ENCODE measurements around the gene PRIMA1. TPM values are rescaled to one million over a fixed set of nuclear protein-coding genes. Genes with fewer than 3 reads are reported as not detected.

PRIMA1 gene
- total RNA-seq, 1 experiment from 2014 or later: 2.3 TPM

GRCh38 chr14:93747560-93747959, 40.7 kb downstream of the PRIMA1 start:
- no peak for TF ChIP-seq CTCF (conservative IDR thresholded peaks at IDR 0.05)
- no peaks in the 10 kb centered on the region for H3K79me2 ChIP-seq (ENCODE audit: insufficient read depth, low read length)
- no peak overlapping the region for H3K14ac ChIP-seq (ENCODE audit: insufficient read depth, low read length)
- no peak for DNase-seq
- no peaks in the 10 kb centered on the region for H3K79me1 ChIP-seq (ENCODE audit: insufficient read depth, low read depth, low read length, poor library complexity, severe bottlenecking)
- H3K23me2 ChIP-seq (ENCODE audit: insufficient read length, low read depth, low read length, poor library complexity, severe bottlenecking): no peaks in the 10 kb centered on the region
- Mint-ChIP-seq H3K4me1 (peaks cover 18 to 19% of the 10 kb centered on the region in 2 experiments), H3K36me3 (ENCODE audit: insufficient read depth in 1 of 3, low read depth in 3 of 3) (no peaks in the 10 kb centered on the region; a peak in 1 of 7 replicates), H3K27ac (peak overlapping the region in 1 of 3 experiments; percentile 0; a peak in 2 of 7 replicates), H3K27me3 (ENCODE audit: low read depth) (no peaks in the 10 kb centered on the region; the same call in 1 of the 2 replicates), H3K9me3 (no peaks in the 10 kb centered on the region), H3K4me3 (no peak overlapping the region)
- no peaks in the 10 kb centered on the region for H4K20me1 ChIP-seq (ENCODE audit: control insufficient read depth, insufficient read depth, insufficient read length)
- H3K9me3 ChIP-seq (ENCODE audit: control insufficient read depth, low read depth, low read length): no peaks in the 10 kb centered on the region
- no peak overlapping the region for H2AFZ ChIP-seq (ENCODE audit: low read length)
- 100% methylated on average over 1 of the region's 1 CpG for WGBS (ENCODE audit: extremely low coverage, insufficient read length, low lambda C conversion rate)
- no peak overlapping the region for H3K4ac ChIP-seq (ENCODE audit: low read depth, low read length)
- no peak overlapping the region for H3K18ac ChIP-seq (ENCODE audit: insufficient read length, low read depth, low read length)
- no peak overlapping the region for H2BK20ac ChIP-seq (ENCODE audit: low read depth, low read length, poor library complexity, severe bottlenecking)
- no peak overlapping the region for H3K27ac ChIP-seq (ENCODE audit: insufficient read length, low read depth, low read length)
- no peaks in the 10 kb centered on the region for H3K4me1 ChIP-seq (ENCODE audit: insufficient read depth, low read length)
- no peak overlapping the region for H3K56ac ChIP-seq (ENCODE audit: insufficient read length, low read depth, low read length)
- H4K5ac ChIP-seq (ENCODE audit: insufficient read length, low read depth, low read length): no peak overlapping the region
- H2BK12ac ChIP-seq (ENCODE audit: insufficient read length, low read depth, low read length): no peak overlapping the region
- H2AK5ac ChIP-seq (ENCODE audit: insufficient read length, low read length): no peak overlapping the region
- no peak overlapping the region for H2BK5ac ChIP-seq (ENCODE audit: insufficient read length, low read length)
- H3T11ph ChIP-seq (ENCODE audit: low read length): no peak overlapping the region
- H4K91ac ChIP-seq (ENCODE audit: insufficient read length, low read depth, low read length): no peak overlapping the region
- no peak overlapping the region for H4K8ac ChIP-seq (replicated peaks; ENCODE audit: insufficient read length, low read depth, low read length)
- no peaks in the 10 kb centered on the region for H3K27me3 ChIP-seq (ENCODE audit: insufficient read depth, low read length)
- no peak overlapping the region for H3K9ac ChIP-seq (ENCODE audit: extremely low read depth, insufficient read length, low read length)
- H3K23ac ChIP-seq (ENCODE audit: insufficient read length, low read depth, low read length): no peak overlapping the region
- no peak overlapping the region for H2BK15ac ChIP-seq (ENCODE audit: low read depth, low read length)
- no peak overlapping the region for H2BK120ac ChIP-seq (ENCODE audit: low read depth, low read length, poor library complexity, severe bottlenecking)
- no peak overlapping the region for H3K4me2 ChIP-seq (ENCODE audit: insufficient read depth, insufficient read length, low read length)

All from H9 (cell line).